HG03095 (cell line): ENCODE results near the gene PIGL.
"Not testable (repeated sequence)": the region's sequence is repeated elsewhere in the genome, so short reads cannot be mapped to it uniquely, and the experiment has no call there.

Experiments used
- ATAC-seq: cut with Tn5 transposase; IDR thresholded peaks from one replicate; pipeline ENCODE4 v1.9.1; 2021; ENCODE audit warnings: moderate library complexity; ENCODE audit not compliant: unreplicated experiment

Gene PIGL

DNA sequence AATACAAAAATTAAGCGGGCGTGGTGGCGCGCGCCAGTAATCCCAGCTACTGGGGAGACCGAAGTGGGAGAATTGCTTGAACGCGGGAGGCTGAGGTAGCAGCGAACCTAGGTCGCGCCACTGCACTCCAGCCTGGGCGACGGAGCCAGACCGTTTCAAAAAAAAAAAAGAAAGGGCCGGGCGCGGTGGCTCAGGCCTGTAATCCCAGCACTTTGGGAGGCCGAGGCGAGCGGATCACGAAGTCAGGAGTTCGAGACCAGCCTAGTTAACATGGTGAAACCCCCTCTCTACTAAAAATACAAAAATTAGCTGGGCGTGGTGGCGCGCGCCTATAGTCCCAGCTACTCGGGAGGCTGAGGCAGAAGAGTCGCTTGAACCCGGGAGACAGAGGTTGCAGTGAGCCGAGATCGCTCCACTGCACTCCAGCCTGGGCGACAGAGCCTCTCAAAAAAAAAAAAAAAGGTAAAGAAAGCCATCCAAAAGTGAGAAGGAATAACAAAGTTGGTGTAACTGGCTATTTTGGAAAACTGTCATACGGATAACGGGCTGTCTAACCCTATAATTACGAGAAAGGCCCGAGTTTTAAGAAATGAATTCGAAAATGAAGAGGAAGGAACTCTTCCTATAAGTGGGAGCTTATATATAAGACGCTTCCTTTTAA, 539 bp upstream of the PIGL start:
- ATAC-seq: not testable (repeated sequence)

DNA sequence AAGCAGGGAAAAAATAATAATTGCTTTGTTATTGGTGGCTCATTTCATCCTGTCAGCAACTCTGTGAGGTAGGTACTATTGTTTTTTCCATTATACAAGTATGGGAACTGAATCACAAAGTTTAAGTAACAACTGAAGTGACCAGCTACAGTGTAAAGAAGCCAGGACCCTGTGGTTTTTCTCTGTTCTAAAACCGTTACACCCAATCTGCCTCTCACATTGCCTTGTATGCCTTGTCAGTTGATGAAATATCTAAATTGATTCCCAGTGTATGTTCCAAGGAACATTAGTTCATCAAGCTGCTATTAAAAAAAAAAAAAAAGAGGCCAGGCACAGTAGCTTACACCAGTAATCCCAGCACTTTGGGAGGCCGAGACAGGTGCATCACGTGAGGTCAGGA, 5.4 kb downstream of the PIGL start:
- ATAC-seq: no peak

DNA sequence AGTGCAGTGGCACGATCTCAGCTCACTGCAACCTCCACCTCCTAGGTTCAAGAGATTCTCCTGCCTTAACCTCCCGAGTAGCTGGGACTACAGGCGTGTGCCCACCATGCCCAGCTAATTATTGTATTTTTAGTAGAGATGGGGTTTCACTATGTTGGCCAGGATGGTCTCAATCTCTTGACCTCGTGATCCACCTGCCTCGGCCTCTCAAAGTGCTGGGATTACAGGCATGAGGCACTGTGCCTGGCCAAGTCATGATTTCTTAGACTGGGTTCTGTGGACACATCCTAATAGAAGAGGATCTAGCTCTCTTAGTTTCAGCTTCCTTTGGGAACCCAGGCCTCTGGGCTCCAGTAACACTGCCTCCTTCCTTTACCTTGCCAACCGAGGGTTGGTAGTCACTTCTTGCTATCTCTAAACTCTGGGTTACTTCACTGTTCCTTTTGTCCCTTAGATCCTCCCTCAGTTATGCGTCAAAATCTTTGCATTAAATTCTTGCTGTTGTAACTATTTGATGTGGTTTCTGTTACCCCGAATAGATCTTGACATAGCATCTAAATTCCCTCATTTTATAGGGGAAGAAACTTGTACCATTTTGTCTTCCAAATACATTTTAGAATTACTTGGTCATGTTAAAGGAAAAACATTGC, 13.0 kb downstream of the PIGL start:
- ATAC-seq: not testable (repeated sequence)

DNA sequence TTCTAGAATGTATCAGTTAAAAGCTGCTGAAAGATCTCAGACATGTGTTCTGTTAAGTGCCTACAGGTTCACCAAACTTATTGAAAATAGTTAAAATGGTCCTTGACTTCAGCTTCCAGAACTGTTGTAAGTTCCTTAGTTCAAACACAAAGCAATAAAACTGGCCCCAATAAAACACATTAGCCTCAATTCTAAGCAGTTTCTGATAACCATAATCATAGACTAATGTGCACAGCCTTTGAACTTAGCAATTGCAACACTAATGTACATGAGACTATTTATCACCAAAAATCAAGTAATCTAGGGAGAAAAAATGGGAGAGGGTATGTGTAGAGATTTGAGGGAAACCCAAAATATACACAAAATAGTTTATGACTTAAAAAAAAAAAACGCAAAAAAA, 15.4 kb downstream of the PIGL start:
- ATAC-seq: no peak

DNA sequence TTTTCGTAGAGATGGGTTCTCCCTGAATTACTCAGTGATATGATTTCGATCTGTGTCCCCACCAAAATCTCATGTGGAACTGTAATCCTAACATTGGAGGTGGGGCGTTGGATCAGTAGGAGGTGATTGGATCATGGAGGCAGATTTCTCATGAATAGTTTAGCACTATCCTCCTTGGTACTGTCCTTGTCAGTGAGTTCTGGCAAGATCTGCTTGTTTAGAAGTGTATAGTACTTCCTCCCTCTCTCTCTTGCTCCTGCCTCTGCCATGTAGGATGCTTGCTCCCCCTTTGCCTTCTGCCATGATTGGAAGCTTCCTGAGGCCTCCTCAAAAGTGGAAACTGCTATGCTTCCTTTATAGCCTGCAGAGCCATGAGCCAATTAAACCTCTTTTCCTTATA, 22.9 kb downstream of the PIGL start:
- no peak for ATAC-seq

DNA sequence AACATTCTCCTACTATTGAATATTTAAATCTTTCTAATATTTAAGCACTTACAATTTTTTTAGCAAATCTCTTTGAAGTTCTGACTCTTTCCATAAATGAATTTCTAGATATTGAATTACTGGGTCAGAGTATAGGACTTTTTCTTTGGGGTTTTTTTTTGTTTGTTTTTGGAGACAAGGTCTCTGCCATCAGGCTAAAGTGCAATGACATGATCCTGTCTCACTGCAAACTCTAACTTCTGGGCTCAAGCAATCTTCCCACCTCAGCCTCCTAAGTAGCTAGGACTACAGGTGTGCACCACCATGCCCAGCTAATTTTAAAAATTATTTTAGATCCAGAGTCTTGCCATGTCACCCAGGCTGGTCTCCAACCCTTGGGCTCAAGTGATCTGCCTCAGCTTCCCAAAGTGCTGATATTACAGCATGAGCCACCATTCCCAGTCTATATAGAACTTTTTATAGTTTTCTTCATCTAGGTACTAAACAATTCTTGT, 24.9 kb downstream of the PIGL start:
- ATAC-seq: no peak

DNA sequence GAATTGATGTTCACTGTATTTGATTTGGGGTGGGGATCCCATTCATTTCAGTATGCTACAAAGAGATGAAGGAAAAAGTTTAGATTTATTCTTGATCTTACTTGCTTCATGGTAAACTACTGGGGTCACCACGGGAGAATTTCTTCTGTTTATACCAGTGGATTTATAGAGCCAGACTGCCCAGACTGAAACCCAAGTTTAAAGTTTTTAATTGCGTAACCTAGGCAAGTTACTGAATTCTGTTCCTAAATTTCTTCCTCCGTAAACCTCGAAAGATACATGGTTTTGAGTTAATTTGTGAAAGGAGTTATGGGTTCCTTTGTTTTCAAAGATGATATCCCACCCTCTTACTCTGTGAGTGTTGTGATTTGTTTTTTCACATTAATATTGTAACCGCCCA, 26.4 kb downstream of the PIGL start:
- ATAC-seq: no peak

DNA sequence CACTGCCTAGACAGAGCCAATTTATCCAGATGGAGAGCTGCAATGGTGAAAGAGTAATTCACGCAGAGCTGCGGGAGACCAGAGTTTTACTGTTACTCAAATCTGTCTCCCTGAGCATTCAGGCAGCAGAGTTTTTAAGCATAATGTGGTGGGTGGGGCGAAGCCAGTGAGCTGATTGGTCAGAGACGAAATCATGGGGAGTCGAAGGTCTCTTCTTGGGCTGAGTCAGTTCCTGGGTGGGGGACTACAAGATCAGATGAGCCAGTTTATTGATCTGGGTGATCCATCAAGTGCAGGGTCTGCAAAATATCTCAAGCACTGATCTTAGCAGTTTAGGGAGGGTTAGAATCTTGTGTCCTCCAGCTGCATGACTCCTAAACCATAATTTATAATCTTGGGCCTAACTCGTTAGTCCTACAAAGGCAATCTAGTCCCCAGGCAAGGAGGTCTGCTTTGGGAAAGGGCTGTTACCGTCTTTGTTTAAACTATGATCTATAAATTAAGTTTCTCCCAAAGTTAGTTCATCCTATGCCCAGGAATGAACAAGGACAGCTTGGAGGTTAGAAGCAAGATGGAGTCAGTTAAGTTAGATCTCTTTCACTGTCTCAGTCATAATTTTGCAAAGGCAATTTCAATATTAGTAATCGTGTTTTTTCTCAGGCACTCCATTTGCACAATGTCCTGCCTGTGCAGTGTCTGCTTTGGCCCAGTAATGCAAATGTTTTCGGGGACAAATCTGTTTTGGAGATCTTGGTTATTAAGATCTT, 27.0 kb downstream of the PIGL start:
- no peak for ATAC-seq

DNA sequence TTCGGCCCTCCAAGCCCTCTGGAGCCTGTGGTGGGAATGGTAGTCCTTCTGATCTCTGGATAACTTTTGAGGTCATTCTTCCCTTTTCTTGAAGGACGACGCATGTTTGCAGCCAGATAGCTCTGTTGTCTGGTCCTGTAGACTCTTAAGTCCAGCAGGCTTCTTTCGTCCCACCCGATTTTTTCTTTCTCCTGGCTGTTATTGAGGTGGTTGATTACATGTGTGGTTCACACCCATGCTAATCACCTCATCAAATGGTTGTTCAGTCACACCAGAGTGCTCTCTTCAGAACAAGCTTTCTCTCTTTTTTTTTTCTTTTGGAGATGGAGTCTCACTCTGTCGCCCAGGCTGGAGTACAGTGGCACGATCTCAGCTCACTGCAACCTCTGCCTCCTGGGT, 30.6 kb downstream of the PIGL start:
- no peak for ATAC-seq

DNA sequence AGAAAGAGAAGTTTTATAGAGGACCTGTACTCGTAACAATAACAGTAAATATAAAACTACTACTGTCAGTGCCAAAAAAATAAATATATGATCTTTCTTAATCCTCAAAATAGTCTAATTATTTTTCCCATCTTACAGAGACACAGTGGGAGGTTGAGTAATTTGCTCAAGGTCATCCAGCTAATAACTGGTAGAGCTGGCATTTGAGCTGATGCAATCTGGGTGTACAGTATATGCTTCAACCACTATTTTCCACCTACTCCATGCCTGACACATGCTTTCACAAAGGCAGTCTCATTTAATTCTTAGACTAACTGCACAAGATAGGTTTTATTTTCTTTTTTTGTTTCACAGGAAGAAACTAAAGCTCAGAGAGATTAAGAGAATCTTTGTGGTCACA, 33.6 kb downstream of the PIGL start:
- ATAC-seq: no peak

DNA sequence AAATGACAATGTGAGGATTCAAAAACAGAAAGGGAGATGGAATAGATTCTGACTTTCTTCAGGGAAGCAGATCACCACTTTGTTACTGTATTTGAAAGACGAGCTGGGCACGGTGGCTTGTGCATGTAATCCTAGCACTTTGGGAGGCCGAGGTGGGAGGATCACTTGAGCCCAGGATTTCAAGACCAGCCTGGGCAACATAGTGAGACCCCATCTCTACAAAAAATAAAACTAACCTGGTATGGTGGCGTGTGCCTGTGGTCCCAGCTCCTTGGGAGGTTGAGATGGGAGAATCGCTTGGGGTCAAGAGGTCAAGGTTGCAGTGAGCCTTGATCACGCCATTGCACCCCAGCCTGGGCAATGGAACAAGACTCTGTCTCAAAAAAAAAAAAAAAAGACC, 34.0 kb downstream of the PIGL start:
- no peak for ATAC-seq

DNA sequence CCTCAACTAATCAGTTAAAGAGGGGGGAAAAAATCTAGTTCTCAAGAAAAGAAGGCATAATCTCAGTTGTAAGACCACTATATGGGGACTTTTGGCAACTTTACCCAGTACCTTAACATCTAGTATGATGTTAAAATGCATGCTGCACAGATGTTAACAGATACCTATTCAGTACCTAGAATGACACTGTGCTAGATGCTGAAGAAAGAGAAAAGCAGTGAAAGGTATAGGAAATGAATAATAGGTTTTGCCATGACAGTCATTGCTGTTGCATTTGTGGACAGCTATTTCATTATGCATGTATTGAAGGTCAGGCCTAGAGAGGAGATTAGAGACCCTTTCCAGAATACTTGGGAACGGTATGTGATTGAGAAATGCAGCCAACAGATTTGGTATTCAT, 34.5 kb downstream of the PIGL start:
- ATAC-seq: no peak

DNA sequence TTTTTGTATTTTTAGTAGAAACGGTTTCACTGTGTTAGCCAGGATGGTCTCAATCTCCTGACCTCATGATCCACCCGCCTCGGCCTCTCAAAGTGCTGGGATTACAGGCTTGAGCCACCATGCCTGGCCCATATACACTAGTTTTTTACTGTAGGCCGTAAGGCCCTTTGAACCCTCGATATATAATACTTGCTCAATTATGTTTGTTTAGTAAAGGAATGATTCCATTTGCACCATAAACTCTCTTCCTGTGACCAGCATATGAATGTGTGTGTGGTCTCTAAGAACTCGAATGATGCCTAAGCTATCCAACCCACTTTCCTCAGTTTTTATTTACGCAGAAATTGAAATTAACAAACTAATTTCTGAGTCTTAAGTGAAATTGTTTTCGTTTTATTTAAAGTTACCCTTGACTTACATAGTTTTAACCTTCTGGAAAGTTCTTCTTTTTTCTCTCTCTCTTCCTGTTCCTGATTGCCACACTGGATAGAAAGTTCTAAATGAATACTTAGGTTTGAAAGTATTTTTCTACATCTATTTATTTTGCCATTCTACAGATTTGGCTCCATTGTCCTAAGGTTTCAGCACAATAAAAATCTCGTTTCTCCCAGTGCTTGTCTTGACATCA, 37.9 kb downstream of the PIGL start:
- ATAC-seq: no peak

DNA sequence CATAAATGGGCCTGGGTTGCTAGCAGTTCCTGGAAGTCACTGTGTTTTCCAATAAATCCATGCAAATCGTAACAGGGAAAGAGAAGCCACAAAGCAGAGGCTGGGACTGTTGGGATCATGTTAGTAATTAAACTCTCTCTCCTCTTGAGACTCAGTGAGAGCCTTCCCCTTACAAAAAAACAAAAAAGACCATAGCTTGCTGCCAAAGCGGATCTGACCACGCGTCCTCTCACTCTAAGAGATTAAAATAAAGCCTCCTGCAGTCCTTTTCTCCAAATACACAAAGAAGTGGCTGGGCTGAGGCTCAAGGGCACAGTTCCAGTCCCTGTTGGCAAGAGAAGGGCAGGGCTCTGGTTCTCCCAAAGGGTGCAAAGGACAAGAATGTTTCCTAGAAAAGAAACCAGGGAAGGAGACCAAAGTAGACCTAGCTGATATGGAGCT, 38.5 kb downstream of the PIGL start:
- no peak for ATAC-seq

DNA sequence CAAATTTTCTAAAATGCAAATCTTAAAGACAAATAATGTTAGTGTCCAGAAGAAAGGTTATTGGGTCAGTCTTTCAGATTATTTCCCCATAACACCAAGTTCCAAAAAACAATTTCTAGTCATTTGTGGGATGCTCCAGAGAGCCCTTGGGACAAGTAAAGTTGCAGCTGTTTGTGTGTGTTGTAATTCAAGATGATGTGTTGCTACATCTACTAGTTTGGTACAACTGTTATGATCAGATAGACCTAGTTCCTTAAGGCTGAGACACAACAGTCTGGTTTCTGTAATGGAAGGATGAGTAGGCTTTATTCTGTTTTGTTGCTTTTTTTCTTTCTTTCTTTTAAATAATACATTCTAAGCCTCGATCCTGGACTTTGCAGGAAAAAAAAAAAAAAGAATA, 41.9 kb downstream of the PIGL start:
- ATAC-seq: no peak

DNA sequence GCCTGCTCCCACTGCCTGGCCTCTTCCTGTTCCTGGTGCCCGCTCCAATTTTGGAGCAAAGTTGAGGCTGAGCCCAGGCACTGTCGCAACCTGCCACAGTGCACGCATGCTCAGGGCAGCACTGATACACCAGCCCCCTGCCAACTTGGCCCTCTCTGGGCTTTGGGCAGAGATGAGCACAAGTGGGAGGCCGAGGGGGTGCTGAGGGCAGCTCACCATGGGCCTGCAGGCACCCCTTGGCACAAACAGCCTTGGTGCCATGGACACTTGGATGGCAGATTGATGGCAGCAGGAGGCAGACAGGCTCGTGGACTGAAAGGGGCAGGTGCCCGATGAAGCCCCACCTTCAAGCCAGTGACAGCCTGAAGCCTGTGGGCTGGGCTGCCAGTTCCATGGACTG, 42.9 kb downstream of the PIGL start:
- ATAC-seq: no peak

DNA sequence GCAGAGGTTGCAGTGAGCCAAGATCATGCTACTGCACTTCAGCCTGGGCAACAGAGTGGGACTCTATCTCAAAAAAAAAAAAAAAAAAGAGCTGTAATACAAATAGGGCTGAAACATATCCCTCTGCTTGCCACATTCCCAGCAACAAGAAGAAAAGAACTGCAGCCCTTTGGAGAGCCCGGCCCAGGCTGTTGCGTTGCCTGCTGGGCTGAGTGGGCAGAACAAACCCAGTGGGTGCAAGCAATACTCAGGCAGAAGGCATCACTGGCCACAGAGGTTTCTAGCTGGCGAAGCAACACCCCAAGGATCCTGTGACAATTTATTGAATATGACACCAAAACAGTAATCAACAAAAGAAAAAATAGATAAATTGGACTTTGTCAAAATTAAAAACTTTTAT, 44.0 kb downstream of the PIGL start:
- no peak for ATAC-seq

DNA sequence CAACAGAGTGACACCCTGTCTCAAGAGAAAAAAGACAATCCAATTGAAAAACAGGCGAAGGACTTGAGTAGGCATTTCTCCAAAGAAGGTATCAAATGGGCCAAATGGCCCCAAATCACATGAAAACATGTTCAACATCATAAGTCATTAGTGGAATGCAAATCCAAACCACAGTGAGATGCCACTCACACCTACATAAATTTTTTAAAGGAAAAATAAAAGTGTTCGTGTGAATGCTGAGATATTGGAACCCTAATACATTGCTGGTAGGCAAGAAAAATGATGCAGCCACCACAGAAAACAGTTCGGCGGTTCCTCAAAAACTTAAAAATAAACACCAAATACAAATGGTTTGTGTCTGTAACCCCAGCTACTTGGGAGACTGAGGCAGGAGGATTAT, 45.2 kb downstream of the PIGL start:
- ATAC-seq: no peak

DNA sequence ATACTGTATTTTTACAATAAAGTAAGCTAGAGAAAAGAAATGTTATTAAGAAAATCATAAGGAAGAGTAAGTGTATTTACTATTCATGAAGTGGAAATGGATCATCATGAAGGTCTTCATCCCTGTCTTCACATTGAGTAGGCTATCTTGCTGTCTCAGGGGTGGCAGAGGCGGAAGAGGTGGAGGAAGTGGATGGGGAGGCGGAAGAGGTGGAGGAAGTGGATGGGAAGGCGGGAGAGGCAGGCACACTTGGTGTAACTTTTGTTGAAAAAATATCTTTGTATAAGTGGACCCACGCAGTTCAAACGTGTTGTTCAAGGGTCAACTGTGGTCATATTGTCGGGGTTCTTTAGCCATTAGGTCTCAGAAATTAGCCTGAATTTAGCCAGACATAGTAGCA, 50.2 kb downstream of the PIGL start:
- ATAC-seq: no peak

DNA sequence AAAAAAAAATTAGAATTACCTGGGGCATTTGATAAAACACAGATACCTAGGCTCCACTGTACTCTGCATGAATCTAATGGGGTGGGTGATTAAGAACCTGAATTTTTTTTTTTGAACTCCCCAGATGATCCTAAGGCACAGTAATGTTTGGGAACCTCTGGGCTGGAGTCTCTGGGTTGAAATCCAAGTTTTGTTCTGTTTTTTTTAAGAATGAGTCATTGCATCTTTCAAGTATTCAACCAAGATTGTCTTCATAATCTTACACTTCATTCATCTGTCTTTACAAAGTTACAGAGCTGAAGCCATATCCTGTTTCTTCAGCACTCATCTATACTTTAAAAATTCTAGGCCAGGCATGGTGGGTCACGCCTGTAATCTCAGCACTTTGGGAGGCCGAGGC, 52.6 kb downstream of the PIGL start:
- no peak for ATAC-seq

DNA sequence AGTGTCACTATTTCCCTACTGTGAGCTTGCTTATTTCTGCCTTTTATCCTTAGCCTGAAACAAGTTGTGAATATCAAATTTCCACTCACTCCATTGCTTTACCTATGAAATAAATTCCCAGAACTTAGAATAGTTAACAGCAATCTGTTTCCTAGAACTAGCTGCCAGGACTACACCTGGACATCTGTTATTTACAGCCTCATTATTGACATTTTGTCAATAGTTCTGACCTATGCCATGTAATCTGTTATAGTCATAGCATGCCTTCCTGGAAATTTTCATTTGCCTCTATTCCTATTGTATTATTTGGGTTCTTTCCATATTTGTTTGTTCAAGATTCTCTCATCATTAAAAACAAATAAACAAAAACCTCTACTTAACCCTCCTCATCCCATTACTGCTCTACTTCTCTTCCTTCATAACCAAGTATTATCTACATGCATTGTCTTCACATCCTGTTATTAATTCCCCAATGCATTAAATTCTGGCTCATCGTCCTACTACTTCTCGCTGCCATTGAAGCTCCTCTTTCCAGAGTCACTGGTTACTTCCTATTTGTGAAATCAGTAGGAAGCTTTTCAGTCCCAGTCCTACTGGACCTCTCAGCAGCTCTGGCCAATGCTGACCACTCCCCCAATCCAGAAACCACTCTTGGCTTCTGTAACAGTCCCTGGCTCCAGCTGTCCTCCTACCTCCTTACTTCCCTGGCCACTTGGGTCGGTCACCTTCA, 55.3 kb downstream of the PIGL start:
- ATAC-seq: no peak
